ENCODE measurements around the gene P2RY4.
"Not testable (repeated sequence)": the region's sequence is repeated elsewhere in the genome, so short reads cannot be mapped to it uniquely, and the experiment has no call there.

Gene P2RY4

GRCh38 chrX:70226687-70227086 lies 33.3 kb downstream of the P2RY4 start:
- H3K9me2 ChIP-seq (replicated peaks; ENCODE audit: low read depth, low read length), result no peaks in the 10 kb centered on the region
- H4K20me1 ChIP-seq (ENCODE audit: insufficient read depth, low read length, poor library complexity, severe bottlenecking), result no peaks in the 10 kb centered on the region
- H2AFZ ChIP-seq (ENCODE audit: low read length), result no peak overlapping the region
- TF ChIP-seq EZH2phosphoT487 (IDR thresholded peaks at IDR 0.05; ENCODE audit: borderline replicate concordance) (no peak), CTCF (conservative IDR thresholded peaks at IDR 0.05; ENCODE audit: low read length) (no peak)
- no peaks in the 10 kb centered on the region for H3K4me1 ChIP-seq (ENCODE audit: insufficient read depth, low read length, poor library complexity, severe bottlenecking)
- no peaks in the 10 kb centered on the region for H3K79me2 ChIP-seq (ENCODE audit: insufficient read depth, low read length)
- no peaks in the 10 kb centered on the region for H3F3A ChIP-seq (ENCODE audit: low read depth)
- H3K9me3 ChIP-seq (ENCODE audit: insufficient read depth, low read depth, low read length), result no peaks in the 10 kb centered on the region
- no peaks in the 10 kb centered on the region for H3K27me3 ChIP-seq (ENCODE audit: insufficient read depth, low read length, poor library complexity, severe bottlenecking)
- no peak overlapping the region for H3K4me2 ChIP-seq (ENCODE audit: low read depth, low read length, poor library complexity, severe bottlenecking)
- no peak overlapping the region for H3K9ac ChIP-seq (ENCODE audit: low read depth, low read length, poor library complexity, severe bottlenecking)
- H3K4me3 ChIP-seq (ENCODE audit: low read length, poor library complexity, severe bottlenecking), result no peak overlapping the region
- H3K36me3 ChIP-seq (ENCODE audit: insufficient read depth, low read length), result no peaks in the 10 kb centered on the region

GRCh38 chrX:70226048-70226447 lies 34.0 kb downstream of the P2RY4 start:
- Histone ChIP-seq H3K79me2 (ENCODE audit: insufficient read depth, low read length) (no peaks in the 10 kb centered on the region), H3K4me2 (ENCODE audit: low read depth, low read length, poor library complexity, severe bottlenecking) (no peak overlapping the region), H3K4me3 (ENCODE audit: low read length, poor library complexity, severe bottlenecking) (no peak overlapping the region), H3K36me3 (ENCODE audit: insufficient read depth, low read length) (no peaks in the 10 kb centered on the region), H3K4me1 (ENCODE audit: insufficient read depth, low read length, poor library complexity, severe bottlenecking) (no peaks in the 10 kb centered on the region), H3K9me3 (ENCODE audit: insufficient read depth, low read depth, low read length) (no peaks in the 10 kb centered on the region), H3K27me3 (ENCODE audit: insufficient read depth, low read length, poor library complexity, severe bottlenecking) (no peaks in the 10 kb centered on the region), H2AFZ (ENCODE audit: low read length) (no peak overlapping the region), H3K9ac (ENCODE audit: low read depth, low read length, poor library complexity, severe bottlenecking) (no peak overlapping the region), H4K20me1 (ENCODE audit: insufficient read depth, low read length, poor library complexity, severe bottlenecking) (no peaks in the 10 kb centered on the region), H3F3A (ENCODE audit: low read depth) (no peaks in the 10 kb centered on the region), H3K9me2 (replicated peaks; ENCODE audit: low read depth, low read length) (no peaks in the 10 kb centered on the region)
- TF ChIP-seq EZH2phosphoT487 (IDR thresholded peaks at IDR 0.05; ENCODE audit: borderline replicate concordance) (no peak), CTCF (conservative IDR thresholded peaks at IDR 0.05; ENCODE audit: low read length) (no peak)

- Histone ChIP-seq H3K9ac (ENCODE audit: low read depth, low read length, poor library complexity, severe bottlenecking) (no peak overlapping the region), H3K4me1 (ENCODE audit: insufficient read depth, low read length, poor library complexity, severe bottlenecking) (no peaks in the 10 kb centered on the region), H3K36me3 (ENCODE audit: insufficient read depth, low read length) (no peaks in the 10 kb centered on the region), H3K27me3 (ENCODE audit: insufficient read depth, low read length, poor library complexity, severe bottlenecking) (no peaks in the 10 kb centered on the region), H2AFZ (ENCODE audit: low read length) (no peak overlapping the region), H3K4me2 (ENCODE audit: low read depth, low read length, poor library complexity, severe bottlenecking) (no peak overlapping the region), H3K9me2 (replicated peaks; ENCODE audit: low read depth, low read length) (no peaks in the 10 kb centered on the region), H3K4me3 (ENCODE audit: low read length, poor library complexity, severe bottlenecking) (no peak overlapping the region), H3K9me3 (ENCODE audit: insufficient read depth, low read depth, low read length) (no peaks in the 10 kb centered on the region), H4K20me1 (ENCODE audit: insufficient read depth, low read length, poor library complexity, severe bottlenecking) (no peaks in the 10 kb centered on the region), H3F3A (ENCODE audit: low read depth) (no peaks in the 10 kb centered on the region), H3K79me2 (ENCODE audit: insufficient read depth, low read length) (no peaks in the 10 kb centered on the region)
- TF ChIP-seq CTCF (conservative IDR thresholded peaks at IDR 0.05; ENCODE audit: low read length) (no peak), EZH2phosphoT487 (IDR thresholded peaks at IDR 0.05; ENCODE audit: borderline replicate concordance) (no peak)
These were observed 39.9 kb downstream of the P2RY4 start for GRCh38 chrX:70219938-70220764.

GRCh38 chrX:70209570-70209969 lies 50.4 kb downstream of the P2RY4 start:
- H3K4me1 ChIP-seq (ENCODE audit: insufficient read depth, low read length, poor library complexity, severe bottlenecking); H3K9me2 ChIP-seq (replicated peaks; ENCODE audit: low read depth, low read length); H3K79me2 ChIP-seq (ENCODE audit: insufficient read depth, low read length); H3K9me3 ChIP-seq (ENCODE audit: insufficient read depth, low read depth, low read length); H3K4me3 ChIP-seq (ENCODE audit: low read length, poor library complexity, severe bottlenecking); H3K36me3 ChIP-seq (ENCODE audit: insufficient read depth, low read length); H3K27me3 ChIP-seq (ENCODE audit: insufficient read depth, low read length, poor library complexity, severe bottlenecking); H3K9ac ChIP-seq (ENCODE audit: low read depth, low read length, poor library complexity, severe bottlenecking); H3F3A ChIP-seq (ENCODE audit: low read depth); H3K4me2 ChIP-seq (ENCODE audit: low read depth, low read length, poor library complexity, severe bottlenecking); H2AFZ ChIP-seq (ENCODE audit: low read length); H4K20me1 ChIP-seq (ENCODE audit: insufficient read depth, low read length, poor library complexity, severe bottlenecking): not testable (repeated sequence)

Data from Loucy (cell line).